Stomach (tissue), 9 donors: ENCODE measurements around the gene GJA3. TPM values are rescaled to one million over a fixed set of nuclear protein-coding genes. Genes with fewer than 3 reads are reported as not detected.

Source experiments
- DNase-seq, 2 donors: peaks; one replicate each; pipeline versions ENCODE4 v3.0.0 to v3.0.0-alpha.2; 2013 to 2019
- H3K27ac ChIP-seq, 5 donors: fragments of 200-600 bp in 4 of 5; sonication (generic) in 4 of 5; one replicate each; pipeline ENCODE4 v1.5.1; 2013 to 2019; ENCODE audit warnings: mild to moderate bottlenecking in 1 of 5, moderate library complexity in 1 of 5
- H3K27me3 ChIP-seq, 3 donors: fragments of 200-600 bp; sonication (generic); one replicate each; pipeline ENCODE4 v1.5.1; 2017 to 2019; ENCODE audit warnings: mixed run types in 1 of 3
- H3K36me3 ChIP-seq, 4 donors: fragments of 200-600 bp; sonication (generic); 1 replicate in 3 of 4; 2 replicates in 1 of 4; pipeline ENCODE4 v1.5.1; 2016 to 2019
- H3K4me1 ChIP-seq, 4 donors: fragments of 200-600 bp; sonication (generic); one replicate each; pipeline ENCODE4 v1.5.1; 2016 to 2019
- H3K4me3 ChIP-seq, 4 donors: fragments of 200-600 bp; sonication (generic) in 3 of 4; one replicate each; pipeline ENCODE4 v1.5.1; 2016 to 2019; ENCODE audit warnings: mild to moderate bottlenecking in 1 of 4
- H3K9me3 ChIP-seq, 4 donors: fragments of 200-600 bp; sonication (generic); one replicate each; pipeline ENCODE4 v1.5.1; 2016 to 2019
- EP300 ChIP-seq: sonication (generic); formaldehyde crosslinking; IDR thresholded peaks from one replicate; pipeline ENCODE4 v1.6.1; 2017; ENCODE audit warnings: antibody characterized with exemption
- POLR2A ChIP-seq, 4 donors: fragments of 450-650 bp; IDR thresholded peaks; one replicate each; pipeline ENCODE4 v1.6.1; 2016; ENCODE audit warnings: antibody characterized with exemption in 4 of 4, control low read depth in 2 of 4, mild to moderate bottlenecking in 1 of 4, moderate library complexity in 1 of 4
- POLR2AphosphoS5 ChIP-seq, 3 donors: sonication (generic); formaldehyde crosslinking; IDR thresholded peaks; one replicate each; pipeline ENCODE4 v1.6.1; 2016; ENCODE audit warnings: antibody characterized with exemption in 3 of 3
- WGBS, 5 donors: extraction: QIAGEN DNeasy Blood & Tissue Kit in 3 of 5; methylation state at CpG; one replicate each; pipeline versions ENCODE4 v1.1.5 to v1.1.7; 2013 to 2018; 5-methylcytosine and 5-hydroxymethylcytosine counted together
- intact Hi-C: fragments of 100-400 bp; cut with DNase I; formaldehyde crosslinking; loops from one replicate; pipeline ENCODE4 v1.15.1; 2023; ENCODE audit warnings: low total_unique reads
- polyA plus RNA-seq, 3 donors: library from polyadenylated mRNA; stranded (reverse); fragments of 200-250 nt; gene quantifications; one replicate each; pipeline ENCODE4 v1.2.3, GENCODE V29; 2013
- total RNA-seq, 5 donors: library from RNA; depleted of rRNA; stranded (reverse); fragments of >200 nt; gene quantifications; one replicate each; pipeline versions ENCODE4 v1.1.0 to v1.2.3, GENCODE V29; 2014 to 2016
- TF ChIP-seq, protein P1 (sequence below), 7 experiments: fragments of 450-650 bp in 4 of 7; fragments of 200-600 bp in 3 of 7; sonication (generic) in 3 of 7; IDR thresholded peaks; one replicate each; pipeline ENCODE4 v1.5.1; 2016 to 2019; ENCODE audit warnings: antibody characterized with exemption in 7 of 7, control low read depth in 2 of 7, mild to moderate bottlenecking in 1 of 7
- donor health status: healthy with polysubstance abuse.
- donor health status: Bipolar disorder and iron deficiency.
- donor health status: healthy.

GJA3 gene
- total and polyA plus RNA-seq, 8 donors: 0.13 to 0.14 TPM; not detected in 6

DNA sequence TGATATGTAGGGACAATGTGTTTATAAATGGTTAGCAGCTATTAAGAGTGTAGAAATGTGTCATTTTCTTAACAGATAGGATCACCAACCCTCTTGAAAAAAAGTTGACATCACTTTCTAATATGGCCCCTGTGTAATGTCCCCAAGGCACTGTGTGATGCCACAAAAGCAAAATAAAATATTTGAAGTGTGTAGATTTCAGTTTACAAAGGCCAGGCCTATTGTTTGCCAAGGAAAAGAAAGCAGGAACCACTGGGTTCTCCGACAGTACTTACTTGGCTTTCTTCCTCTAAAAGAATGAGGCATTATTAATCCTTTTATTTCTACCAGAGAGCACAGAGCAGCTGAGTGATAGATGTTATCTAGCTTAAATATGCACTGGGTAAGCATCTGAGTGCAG lies 10.5 kb upstream of the GJA3 start:
- H3K4me1 ChIP-seq: peaks cover 0 to 20% (median 11%) of the 10 kb centered on the region in 4 donors
- no peaks in the 10 kb centered on the region for H3K36me3 ChIP-seq
- intact Hi-C loops: no loop called here
- peak in 1 of 2 donors; percentile 49 for DNase-seq
- TF ChIP-seq EP300: no peak
- TF ChIP-seq POLR2AphosphoS5 (IDR thresholded peaks at IDR 0.05): no peak
- TF ChIP-seq, protein P1, sequence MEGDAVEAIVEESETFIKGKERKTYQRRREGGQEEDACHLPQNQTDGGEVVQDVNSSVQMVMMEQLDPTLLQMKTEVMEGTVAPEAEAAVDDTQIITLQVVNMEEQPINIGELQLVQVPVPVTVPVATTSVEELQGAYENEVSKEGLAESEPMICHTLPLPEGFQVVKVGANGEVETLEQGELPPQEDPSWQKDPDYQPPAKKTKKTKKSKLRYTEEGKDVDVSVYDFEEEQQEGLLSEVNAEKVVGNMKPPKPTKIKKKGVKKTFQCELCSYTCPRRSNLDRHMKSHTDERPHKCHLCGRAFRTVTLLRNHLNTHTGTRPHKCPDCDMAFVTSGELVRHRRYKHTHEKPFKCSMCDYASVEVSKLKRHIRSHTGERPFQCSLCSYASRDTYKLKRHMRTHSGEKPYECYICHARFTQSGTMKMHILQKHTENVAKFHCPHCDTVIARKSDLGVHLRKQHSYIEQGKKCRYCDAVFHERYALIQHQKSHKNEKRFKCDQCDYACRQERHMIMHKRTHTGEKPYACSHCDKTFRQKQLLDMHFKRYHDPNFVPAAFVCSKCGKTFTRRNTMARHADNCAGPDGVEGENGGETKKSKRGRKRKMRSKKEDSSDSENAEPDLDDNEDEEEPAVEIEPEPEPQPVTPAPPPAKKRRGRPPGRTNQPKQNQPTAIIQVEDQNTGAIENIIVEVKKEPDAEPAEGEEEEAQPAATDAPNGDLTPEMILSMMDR (IDR thresholded peaks at IDR 0.05): no peak
- no peak for TF ChIP-seq POLR2A (IDR thresholded peaks at IDR 0.05)
- peaks cover 0 to 57% (median 0%) of the 10 kb centered on the region in 3 donors for H3K27me3 ChIP-seq
- H3K9me3 ChIP-seq: no peaks in the 10 kb centered on the region
- H3K4me3 ChIP-seq: no peak overlapping the region
- peak overlapping the region in 1 of 5 donors; percentile 59 for H3K27ac ChIP-seq
- 38 to 59% (median 50%) methylated on average over 1 of the region's 1 CpG for WGBS, 5 donors

DNA sequence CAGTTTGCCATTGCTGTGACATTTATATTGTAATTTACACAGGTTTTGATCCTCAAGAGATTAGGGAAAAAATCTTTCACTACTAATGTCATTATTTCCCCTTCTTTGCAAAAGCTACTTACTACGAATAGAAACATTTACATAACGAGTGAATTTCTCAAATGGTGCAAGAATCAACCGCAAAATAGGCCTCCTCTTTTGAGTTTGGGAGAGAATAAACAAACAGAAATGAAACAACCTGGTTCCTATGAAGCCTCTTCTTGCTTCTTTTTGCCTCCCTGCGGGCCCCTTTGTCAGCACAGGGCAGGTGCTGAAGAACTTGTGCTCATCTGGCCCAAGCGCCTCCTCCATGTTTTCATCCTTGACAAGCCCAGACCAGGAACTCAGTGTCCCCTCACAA lies 10.1 kb upstream of the GJA3 start:
- H3K9me3 ChIP-seq: no peaks in the 10 kb centered on the region
- peak overlapping the region in 1 of 5 donors; percentile 59 for H3K27ac ChIP-seq
- no peak for TF ChIP-seq POLR2AphosphoS5 (IDR thresholded peaks at IDR 0.05)
- TF ChIP-seq EP300: no peak
- TF ChIP-seq POLR2A (IDR thresholded peaks at IDR 0.05): no peak
- TF ChIP-seq, protein P1 (IDR thresholded peaks at IDR 0.05): no peak
- WGBS, 5 donors: 79 to 93% (median 90%) methylated on average over 5 of the region's 5 CpGs
- H3K4me3 ChIP-seq: no peak overlapping the region
- H3K36me3 ChIP-seq: no peaks in the 10 kb centered on the region
- peaks cover 0 to 17% (median 11%) of the 10 kb centered on the region in 4 donors for H3K4me1 ChIP-seq
- H3K27me3 ChIP-seq: peaks cover 0 to 57% (median 0%) of the 10 kb centered on the region in 3 donors
- intact Hi-C loops: no loop called here
- DNase-seq: no peak

- peaks cover 0 to 6% (median 2%) of the 10 kb centered on the region in 4 donors for H3K4me1 ChIP-seq
- H3K27ac ChIP-seq: no peak overlapping the region
- TF ChIP-seq, protein P1 (IDR thresholded peaks at IDR 0.05): no peak
- TF ChIP-seq EP300: no peak
- DNase-seq: no peak
- no peaks in the 10 kb centered on the region for H3K36me3 ChIP-seq
- intact Hi-C loops: no loop called here
- no peak overlapping the region for H3K4me3 ChIP-seq
- no peaks in the 10 kb centered on the region for H3K9me3 ChIP-seq
- 50 to 69% (median 63%) methylated on average over 7 of the region's 7 CpGs for WGBS, 5 donors
- H3K27me3 ChIP-seq: peaks cover 0 to 56% (median 4%) of the 10 kb centered on the region in 3 donors
These were observed 7.5 kb upstream of the GJA3 start for GRCh38 chr13:20168396-20168795.

GRCh38 chr13:20165417-20166257 lies 4.8 kb upstream of the GJA3 start:
- WGBS, 5 donors: 68 to 74% (median 71%) methylated on average over 11 of the region's 11 CpGs
- H3K9me3 ChIP-seq: no peaks in the 10 kb centered on the region
- TF ChIP-seq POLR2AphosphoS5 (IDR thresholded peaks at IDR 0.05): no peak
- no peak overlapping the region for H3K4me3 ChIP-seq
- H3K27ac ChIP-seq: no peak overlapping the region
- peaks cover 12 to 21% (median 16%) of the 10 kb centered on the region in 4 donors for H3K4me1 ChIP-seq
- H3K27me3 ChIP-seq: peaks cover 9 to 80% (median 18%) of the 10 kb centered on the region in 3 donors
- intact Hi-C loops: no loop called here
- DNase-seq: no peak
- H3K36me3 ChIP-seq: no peaks in the 10 kb centered on the region

- DNase-seq: no peak
- Histone ChIP-seq H3K27me3 (peaks cover 24 to 91% (median 55%) of the 10 kb centered on the region in 3 donors), H3K9me3 (no peaks in the 10 kb centered on the region), H3K27ac (no peak overlapping the region), H3K4me3 (peak overlapping the region in 2 of 4 donors; percentile 55 to 66), H3K4me1 (peaks cover 18 to 30% (median 25%) of the 10 kb centered on the region in 4 donors), H3K36me3 (no peaks in the 10 kb centered on the region)
- WGBS, 5 donors: 48 to 63% (median 59%) methylated on average over 16 of the region's 16 CpGs
- TF ChIP-seq, protein P1 (IDR thresholded peaks at IDR 0.05): no peak
- TF ChIP-seq POLR2A (IDR thresholded peaks at IDR 0.05) (no peak), EP300 (no peak), POLR2AphosphoS5 (IDR thresholded peaks at IDR 0.05) (no peak)
- intact Hi-C loops: no loop called here
These were observed 1.1 kb upstream of the GJA3 start for GRCh38 chr13:20161951-20162300.
